ENCODE measurements around the gene MFAP4. TPM values are rescaled to one million over a fixed set of nuclear protein-coding genes. Genes with fewer than 3 reads are reported as not detected.

MFAP4 gene
- total RNA-seq, 1 experiment from 2014 or later: 1.5 TPM

GRCh38 chr17:19363460-19364035 lies 23.4 kb downstream of the MFAP4 start:
- Histone ChIP-seq H2BK15ac (ENCODE audit: low read depth, low read length) (no peak overlapping the region), H4K20me1 (ENCODE audit: control insufficient read depth, insufficient read depth, insufficient read length) (no peaks in the 10 kb centered on the region), H3K9ac (ENCODE audit: extremely low read depth, insufficient read length, low read length) (no peak overlapping the region), H2BK5ac (ENCODE audit: insufficient read length, low read length) (no peak overlapping the region), H2AFZ (ENCODE audit: low read length) (no peak overlapping the region), H3K27me3 (ENCODE audit: insufficient read depth, low read length) (no peaks in the 10 kb centered on the region), H4K5ac (ENCODE audit: insufficient read length, low read depth, low read length) (no peak overlapping the region), H3K79me2 (ENCODE audit: insufficient read depth, low read length) (no peaks in the 10 kb centered on the region), H3K4me1 (ENCODE audit: insufficient read depth, low read length) (no peaks in the 10 kb centered on the region), H3K4ac (ENCODE audit: low read depth, low read length) (no peak overlapping the region), H3T11ph (ENCODE audit: low read length) (no peak overlapping the region), H3K18ac (ENCODE audit: insufficient read length, low read depth, low read length) (no peak overlapping the region), H3K79me1 (ENCODE audit: insufficient read depth, low read depth, low read length, poor library complexity, severe bottlenecking) (no peaks in the 10 kb centered on the region), H2BK120ac (ENCODE audit: low read depth, low read length, poor library complexity, severe bottlenecking) (no peak overlapping the region), H3K27ac (ENCODE audit: insufficient read length, low read depth, low read length) (no peak overlapping the region), H3K4me2 (ENCODE audit: insufficient read depth, insufficient read length, low read length) (no peak overlapping the region), H4K91ac (ENCODE audit: insufficient read length, low read depth, low read length) (no peak overlapping the region), H3K23me2 (ENCODE audit: insufficient read length, low read depth, low read length, poor library complexity, severe bottlenecking) (no peaks in the 10 kb centered on the region), H2BK12ac (ENCODE audit: insufficient read length, low read depth, low read length) (no peak overlapping the region), H4K8ac (replicated peaks; ENCODE audit: insufficient read length, low read depth, low read length) (no peak overlapping the region), H2BK20ac (ENCODE audit: low read depth, low read length, poor library complexity, severe bottlenecking) (no peak overlapping the region), H3K23ac (ENCODE audit: insufficient read length, low read depth, low read length) (no peak overlapping the region), H3K14ac (ENCODE audit: insufficient read depth, low read length) (no peak overlapping the region), H3K9me3 (ENCODE audit: control insufficient read depth, low read depth, low read length) (no peaks in the 10 kb centered on the region), H2AK5ac (ENCODE audit: insufficient read length, low read length) (no peak overlapping the region), H3K56ac (ENCODE audit: insufficient read length, low read depth, low read length) (no peak overlapping the region)
- H3K27me3 Mint-ChIP-seq (ENCODE audit: low read depth): peaks cover 5% of the 10 kb centered on the region; the same call in 1 of the 2 replicates
- no peak for DNase-seq
- no peak for TF ChIP-seq CTCF (conservative IDR thresholded peaks at IDR 0.05)
- H3K9me3 Mint-ChIP-seq: no peaks in the 10 kb centered on the region; a peak in 1 of 5 replicates
- peak overlapping the region; percentile 84 to 88; a peak in 3 of 5 replicates for H3K4me3 Mint-ChIP-seq
- peaks cover 22 to 30% of the 10 kb centered on the region in 2 experiments for H3K4me1 Mint-ChIP-seq
- WGBS (ENCODE audit: extremely low coverage, insufficient read length, low lambda C conversion rate): no CpG with 5 or more reads among the region's 6 CpGs
- H3K36me3 Mint-ChIP-seq (ENCODE audit: insufficient read depth in 1 of 3, low read depth in 3 of 3): peaks cover 6 to 15% (median 14%) of the 10 kb centered on the region in 3 experiments; a peak in 6 of 7 replicates
- peak overlapping the region in 1 of 3 experiments; percentile 89; a peak in 2 of 7 replicates for H3K27ac Mint-ChIP-seq

Measured in H9 (cell line).